ENCODE measurements around the gene CREB5.

- TF ChIP-seq GATA2 (IDR thresholded peaks at IDR 0.05; ENCODE audit: low read depth, low read length) (no peak), GATA3 (IDR thresholded peaks at IDR 0.05; ENCODE audit: low read depth, low read length) (no peak)
These were observed 95.4 kb downstream of the CREB5 start for GRCh38 chr7:28507525-28508282.

Data from SH-SY5Y (cell line).